MCF 10A (cell line): Measurements from ENCODE around the gene MLH3. TPM values are rescaled to one million over a fixed set of nuclear protein-coding genes. Genes with fewer than 3 reads are reported as not detected.

Experiments
- BruUV-seq: library from RNA; stranded (reverse); fragments of 400-500 nt; replicated peaks from 2 replicates; lab custom pipeline; 2021; lab: Mats Ljungman, UMichigan
- CTCF ChIA-PET: fragments of 300-600 bp; sonication (Branson Sonifier 250); formaldehyde crosslinking; extraction: SDS; loops from one replicate; lab custom pipeline; 2021; ENCODE audit warnings: antibody characterized with exemption, inconsistent platforms; lab: Yijun Ruan, JAX
- POLR2A ChIA-PET: fragments of 300-600, 350-650 bp; sonication (Branson Sonifier 250); formaldehyde crosslinking; extraction: SDS; loops from one replicate; lab custom pipeline; 2020; ENCODE audit warnings: antibody characterized with exemption, inconsistent platforms; lab: Yijun Ruan, JAX
- DNase-seq: peaks from one replicate; pipeline ENCODE4 v3.0.0-alpha.2; 2018; ENCODE audit not compliant: unreplicated experiment
- H3K27ac Mint-ChIP-seq: one replicate; pipeline ENCODE4 v1.8.0; 2022; ENCODE audit warnings: mild to moderate bottlenecking, low read depth, mixed read lengths; ENCODE audit not compliant: unreplicated experiment
- H3K27me3 Mint-ChIP-seq: one replicate; pipeline ENCODE4 v1.8.0; 2022; ENCODE audit warnings: mixed read lengths; ENCODE audit not compliant: insufficient read depth, unreplicated experiment
- H3K36me3 Mint-ChIP-seq: one replicate; pipeline ENCODE4 v1.8.0; 2022; ENCODE audit warnings: mild to moderate bottlenecking, moderate library complexity, mixed read lengths; ENCODE audit not compliant: insufficient read depth, unreplicated experiment
- H3K4me1 Mint-ChIP-seq: one replicate; pipeline ENCODE4 v1.8.0; 2022; ENCODE audit warnings: mixed read lengths; ENCODE audit not compliant: insufficient read depth, unreplicated experiment
- H3K4me3 Mint-ChIP-seq: one replicate; pipeline ENCODE4 v1.8.0; 2022; ENCODE audit warnings: mild to moderate bottlenecking, moderate library complexity, mixed read lengths; ENCODE audit not compliant: unreplicated experiment
- H3K9me3 Mint-ChIP-seq: one replicate; pipeline ENCODE4 v1.8.0; 2022; ENCODE audit warnings: mixed read lengths; ENCODE audit not compliant: unreplicated experiment
- intact Hi-C: fragments of 100-400 bp; cut with micrococcal nuclease; formaldehyde crosslinking; loops from 2 replicates; pipeline ENCODE4 v1.14.1; 2022
- total RNA-seq: library from RNA; stranded (reverse); gene quantifications from 2 replicates; pipeline ENCODE4 v1.2.3, GENCODE V29; 2022
- TF ChIP-seq, protein P1 (sequence below): fragments of 200-600 bp; IDR thresholded peaks from one replicate; pipeline ENCODE4 v1.8.0; 2022; ENCODE audit warnings: antibody characterized with exemption, mild to moderate bottlenecking; ENCODE audit not compliant: unreplicated experiment

The MLH3 gene
- total RNA-seq, 1 experiment from 2014 or later: 28.2 TPM

GRCh38 chr14:74976264-74977113, 74.8 kb downstream of the MLH3 start:
- Mint-ChIP-seq H3K27me3 (no peaks in the 10 kb centered on the region), H3K9me3 (no peaks in the 10 kb centered on the region), H3K36me3 (peaks cover 4% of the 10 kb centered on the region), H3K27ac (no peak overlapping the region), H3K4me1 (peaks cover 6% of the 10 kb centered on the region), H3K4me3 (no peak overlapping the region)
- intact Hi-C loops: no loop called here
- DNase-seq: no peak
- CTCF ChIA-PET: interaction anchor here (0.5 to 0.9 kb wide), 2 partner anchors 14 to 112 kb away, joined by 3 to 11 read pairs; no protein-coding TSS in a partner anchor
- TF ChIP-seq, protein P1, sequence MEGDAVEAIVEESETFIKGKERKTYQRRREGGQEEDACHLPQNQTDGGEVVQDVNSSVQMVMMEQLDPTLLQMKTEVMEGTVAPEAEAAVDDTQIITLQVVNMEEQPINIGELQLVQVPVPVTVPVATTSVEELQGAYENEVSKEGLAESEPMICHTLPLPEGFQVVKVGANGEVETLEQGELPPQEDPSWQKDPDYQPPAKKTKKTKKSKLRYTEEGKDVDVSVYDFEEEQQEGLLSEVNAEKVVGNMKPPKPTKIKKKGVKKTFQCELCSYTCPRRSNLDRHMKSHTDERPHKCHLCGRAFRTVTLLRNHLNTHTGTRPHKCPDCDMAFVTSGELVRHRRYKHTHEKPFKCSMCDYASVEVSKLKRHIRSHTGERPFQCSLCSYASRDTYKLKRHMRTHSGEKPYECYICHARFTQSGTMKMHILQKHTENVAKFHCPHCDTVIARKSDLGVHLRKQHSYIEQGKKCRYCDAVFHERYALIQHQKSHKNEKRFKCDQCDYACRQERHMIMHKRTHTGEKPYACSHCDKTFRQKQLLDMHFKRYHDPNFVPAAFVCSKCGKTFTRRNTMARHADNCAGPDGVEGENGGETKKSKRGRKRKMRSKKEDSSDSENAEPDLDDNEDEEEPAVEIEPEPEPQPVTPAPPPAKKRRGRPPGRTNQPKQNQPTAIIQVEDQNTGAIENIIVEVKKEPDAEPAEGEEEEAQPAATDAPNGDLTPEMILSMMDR: no peak
- no TSS peak for BruUV-seq
- POLR2A ChIA-PET: no interaction called here

- ChIA-PET CTCF (interaction anchor here (0.5 to 1.4 kb wide), 3 partner anchors 29 to 115 kb away, joined by 3 read pairs; no protein-coding TSS in a partner anchor), POLR2A (interaction anchor here (0.6 kb wide), 2 partner anchors 18 to 285 kb away, joined by 3 read pairs; no protein-coding TSS in a partner anchor)
- Mint-ChIP-seq H3K27ac (no peak overlapping the region), H3K27me3 (no peaks in the 10 kb centered on the region), H3K9me3 (no peaks in the 10 kb centered on the region), H3K36me3 (peaks cover 4% of the 10 kb centered on the region), H3K4me3 (no peak overlapping the region), H3K4me1 (peaks cover 6% of the 10 kb centered on the region)
- TF ChIP-seq, protein P1: no peak
- no TSS peak for BruUV-seq
- DNase-seq: peak; percentile 21
- intact Hi-C loops: no loop called here
These were observed 76.0 kb downstream of the MLH3 start for GRCh38 chr14:74975059-74975810.

- Mint-ChIP-seq H3K4me3 (no peak overlapping the region), H3K27me3 (no peaks in the 10 kb centered on the region), H3K9me3 (no peaks in the 10 kb centered on the region), H3K4me1 (peaks cover 6% of the 10 kb centered on the region), H3K27ac (no peak overlapping the region), H3K36me3 (peaks cover 4% of the 10 kb centered on the region)
- intact Hi-C loops: no loop called here
- TF ChIP-seq, protein P1: no peak
- no peak for DNase-seq
- ChIA-PET CTCF (interaction anchor here (1.4 kb wide), 1 partner anchor 29 kb away, joined by 3 read pairs; no protein-coding TSS in a partner anchor), POLR2A (interaction anchor here (0.6 kb wide), 1 partner anchor 18 kb away, joined by 3 read pairs; no protein-coding TSS in a partner anchor)
- BruUV-seq: no TSS peak
These were observed 76.8 kb downstream of the MLH3 start for GRCh38 chr14:74974364-74975058.
